ENCODE results near the gene CNTLN. TPM values are rescaled to one million over a fixed set of nuclear protein-coding genes. Genes with fewer than 3 reads are reported as not detected.

CNTLN gene
- total and polyA plus RNA-seq, 2 of the 8 experiments (the other 6 are each of a cell fraction or from before 2014, with no cell fraction given): 4.8 to 10.8 TPM

DNA sequence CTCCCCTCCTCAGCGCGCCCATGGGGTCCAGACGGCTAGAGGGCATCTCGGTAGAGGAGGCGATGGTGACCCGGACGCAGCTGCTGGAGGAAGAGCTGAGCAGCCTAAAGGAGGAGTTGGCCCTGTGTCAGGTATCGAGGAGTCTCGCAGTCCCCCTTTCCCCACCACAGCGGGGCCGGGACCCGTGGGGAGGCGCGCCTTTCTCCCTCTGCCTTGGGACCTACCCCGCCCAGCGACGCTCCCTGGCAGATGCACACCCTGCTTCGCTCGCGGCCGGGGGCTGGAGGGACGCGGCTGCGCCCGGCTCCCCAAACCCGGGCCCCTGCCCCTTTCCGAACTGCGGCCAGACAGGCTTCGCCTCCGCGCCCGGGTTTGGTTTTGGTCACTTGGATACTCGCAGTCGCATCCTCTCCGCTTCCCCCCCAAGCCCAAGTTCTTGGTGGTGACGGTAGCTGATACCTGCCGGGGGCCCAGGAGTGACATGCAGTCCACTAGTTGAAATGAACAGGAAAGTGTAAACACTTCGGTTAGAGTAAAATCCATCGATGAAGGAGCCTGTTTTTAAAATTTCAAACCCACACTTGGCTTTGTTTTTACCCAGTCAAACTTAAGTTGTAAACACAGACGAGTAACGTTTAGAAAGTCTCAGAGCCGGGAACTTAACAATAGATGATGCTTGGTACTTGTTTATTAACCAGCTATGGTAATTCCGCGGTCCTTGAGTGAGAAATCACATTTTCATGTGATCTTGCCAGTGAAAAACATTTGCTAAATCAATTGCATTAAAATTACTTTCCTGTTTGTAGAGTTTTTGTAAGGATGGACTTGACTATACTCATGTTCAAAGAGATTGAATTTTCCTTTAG is 688 bp downstream of the CNTLN start (continued):
- TF ChIP-seq RNF2 (IDR thresholded peaks at IDR 0.05; ENCODE audit: borderline replicate concordance, low read depth, low read length, missing control alignments, poor library complexity, severe bottlenecking) (no peak), MAX (IDR thresholded peaks at IDR 0.05) (no peak), CTCF (IDR thresholded peaks at IDR 0.05; ENCODE audit: control extremely low read depth in 1 of 3, insufficient read depth in 1 of 3, low read depth in 1 of 3, low read length in 3 of 3) (no peak), CBX8 (IDR thresholded peaks at IDR 0.05; ENCODE audit: borderline replicate concordance, low read depth, low read length) (no peak), PHF8 (conservative IDR thresholded peaks at IDR 0.05; ENCODE audit: low read depth, low read length) (peak; percentile 41), BRCA1 (IDR thresholded peaks at IDR 0.05; ENCODE audit: low read depth, low read length) (no peak), ATF3 (IDR thresholded peaks at IDR 0.05; ENCODE audit: insufficient read depth, low read depth, low read length) (no peak), ZNF274 (IDR thresholded peaks at IDR 0.05; ENCODE audit: borderline replicate concordance, extremely low read depth, low read length) (no peak), BCL11A (IDR thresholded peaks at IDR 0.05; ENCODE audit: low read depth in 2 of 2, low read length in 2 of 2) (no peak), CREB1 (IDR thresholded peaks at IDR 0.05) (no peak), POU5F1 (IDR thresholded peaks at IDR 0.05; ENCODE audit: low read depth, low read length) (no peak), CBX5 (IDR thresholded peaks at IDR 0.05; ENCODE audit: low read depth, low read length) (no peak), YY1 (IDR thresholded peaks at IDR 0.05; ENCODE audit: low read depth, low read length) (no peak), SAP30 (IDR thresholded peaks at IDR 0.05; ENCODE audit: insufficient read depth, insufficient replicate concordance, low read length) (no peak), NRF1 (IDR thresholded peaks at IDR 0.05; ENCODE audit: low read depth, low read length) (no peak), GABPA (IDR thresholded peaks at IDR 0.05; ENCODE audit: borderline replicate concordance, insufficient read depth, low read length) (no peak), KDM5A (IDR thresholded peaks at IDR 0.05; ENCODE audit: low read length) (no peak)
- TF ChIP-seq, protein P1, sequence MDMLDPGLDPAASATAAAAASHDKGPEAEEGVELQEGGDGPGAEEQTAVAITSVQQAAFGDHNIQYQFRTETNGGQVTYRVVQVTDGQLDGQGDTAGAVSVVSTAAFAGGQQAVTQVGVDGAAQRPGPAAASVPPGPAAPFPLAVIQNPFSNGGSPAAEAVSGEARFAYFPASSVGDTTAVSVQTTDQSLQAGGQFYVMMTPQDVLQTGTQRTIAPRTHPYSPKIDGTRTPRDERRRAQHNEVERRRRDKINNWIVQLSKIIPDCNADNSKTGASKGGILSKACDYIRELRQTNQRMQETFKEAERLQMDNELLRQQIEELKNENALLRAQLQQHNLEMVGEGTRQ (IDR thresholded peaks at IDR 0.05; ENCODE audit: low read length): no peak
